ENCODE results near the gene GJE1. TPM values are rescaled to one million over a fixed set of nuclear protein-coding genes. Genes with fewer than 3 reads are reported as not detected.

GJE1 gene
- total and polyA plus RNA-seq, 3 experiments from 2014 or later = not detected

Other genes with a start within 250 kb of the GJE1 start
- not detected for gene NMBR, start 14.2 kb downstream of the GJE1 start, total RNA-seq
- not detected for gene NMBR, start 14.2 kb downstream of the GJE1 start, polyA plus RNA-seq
- gene VTA1, start 14.3 kb downstream of the GJE1 start, total RNA-seq = 10 to 100 TPM; 63.8 to 66.5 TPM
- gene VTA1, start 14.3 kb downstream of the GJE1 start, polyA plus RNA-seq = 74.4 TPM
- gene ADGRG6, start 169.1 kb downstream of the GJE1 start, total RNA-seq = under 1 TPM; 0.35 to 0.97 TPM
- gene ADGRG6, start 169.1 kb downstream of the GJE1 start, polyA plus RNA-seq = not detected